Measurements from ENCODE around the gene MROH8. TPM values are rescaled to one million over a fixed set of nuclear protein-coding genes. Genes with fewer than 3 reads are reported as not detected.
"Not testable (repeated sequence)": the region's sequence is repeated elsewhere in the genome, so short reads cannot be mapped to it uniquely, and the experiment has no call there.

MROH8 gene
- total RNA-seq, 4 donors from 2014 or later = 1.4 to 5.0 (median 3.6) TPM

- no peak for DNase-seq (ENCODE audit: low spot score)
- no peak for ATAC-seq (ENCODE audit: low FRiP score)
- no peak for TF ChIP-seq CTCF (IDR thresholded peaks at IDR 0.05)
Measured at GRCh38 chr20:37160683-37161082, 18.7 kb downstream of the MROH8 start.

GRCh38 chr20:37158248-37158647 lies 21.1 kb downstream of the MROH8 start:
- no peak for TF ChIP-seq CTCF (IDR thresholded peaks at IDR 0.05)
- DNase-seq (ENCODE audit: low spot score) = no peak
- ATAC-seq (ENCODE audit: low FRiP score) = no peak

GRCh38 chr20:37155987-37156386 lies 23.4 kb downstream of the MROH8 start:
- ATAC-seq (ENCODE audit: low FRiP score) (no peak), DNase-seq (ENCODE audit: low spot score) (no peak)
- no peak for TF ChIP-seq CTCF (IDR thresholded peaks at IDR 0.05)

- no peak for TF ChIP-seq CTCF (IDR thresholded peaks at IDR 0.05)
- ATAC-seq (ENCODE audit: low FRiP score) (no peak), DNase-seq (ENCODE audit: low spot score) (no peak)
Measured at GRCh38 chr20:37154684-37155298, 24.6 kb downstream of the MROH8 start.

GRCh38 chr20:37152284-37152683 lies 27.1 kb downstream of the MROH8 start:
- TF ChIP-seq CTCF (IDR thresholded peaks at IDR 0.05) = no peak
- DNase-seq (ENCODE audit: low spot score) (no peak), ATAC-seq (ENCODE audit: low FRiP score) (no peak)

- no peak for DNase-seq (ENCODE audit: low spot score)
- no peak for ATAC-seq (ENCODE audit: low FRiP score)
- no peak for TF ChIP-seq CTCF (IDR thresholded peaks at IDR 0.05)
Measured at GRCh38 chr20:37151529-37151928, 27.8 kb downstream of the MROH8 start.

GRCh38 chr20:37150864-37151263 lies 28.5 kb downstream of the MROH8 start:
- ATAC-seq (ENCODE audit: low FRiP score); DNase-seq (ENCODE audit: low spot score): not testable (repeated sequence)

Data from omental fat pad (tissue), 4 donors.